HepG2 (cell line): ENCODE data around the gene ST8SIA1.

Source experiments
- CBX5 ChIP-seq: sonication (generic); formaldehyde crosslinking; IDR thresholded peaks from 2 replicates; pipeline ENCODE4 v1.4.0; 2020; ENCODE audit warnings: missing genetic modification reagents, borderline replicate concordance
- ETV5 ChIP-seq: IDR thresholded peaks from 2 replicates; pipeline ENCODE4 v1.6.1; 2018; ENCODE audit warnings: missing biosample characterization, missing genetic modification reagents, inconsistent platforms, borderline replicate concordance
- KLF6 ChIP-seq: IDR thresholded peaks from 2 replicates; pipeline ENCODE4 v1.8.0; 2016; ENCODE audit warnings: missing biosample characterization, missing genetic modification reagents
- POLR2A ChIP-seq, 2 experiments: IDR thresholded peaks; 2 replicates each; pipeline ENCODE4 v1.6.1; 2011; ENCODE audit warnings: low read depth in 2 of 2, low read length in 2 of 2, mild to moderate bottlenecking in 1 of 2, moderate library complexity in 1 of 2; ENCODE audit not compliant: insufficient read depth in 1 of 2
- ZNF619 ChIP-seq: sonication (generic); formaldehyde crosslinking; IDR thresholded peaks from 2 replicates; pipeline ENCODE4 v1.4.0; 2020; ENCODE audit warnings: mild to moderate bottlenecking, missing genetic modification reagents
- ZNF781 ChIP-seq: sonication (generic); formaldehyde crosslinking; IDR thresholded peaks from 2 replicates; pipeline ENCODE4 v1.5.1; 2020; ENCODE audit warnings: borderline replicate concordance, mild to moderate bottlenecking, missing genetic modification reagents; ENCODE audit errors: not compliant biosample characterization
- ZNF841 ChIP-seq: sonication (generic); formaldehyde crosslinking; IDR thresholded peaks from 2 replicates; pipeline ENCODE4 v1.8.1; 2023; ENCODE audit warnings: missing genetic modification reagents, borderline replicate concordance
- TF ChIP-seq, protein P1 (sequence below): sonication (generic); formaldehyde crosslinking; IDR thresholded peaks from 2 replicates; pipeline ENCODE4 v1.5.0; 2020; ENCODE audit warnings: mild to moderate bottlenecking, missing genetic modification reagents, moderate library complexity
- TF ChIP-seq, protein P2 (sequence below): sonication (generic); formaldehyde crosslinking; IDR thresholded peaks from 2 replicates; pipeline ENCODE4 v1.4.0; 2020; ENCODE audit warnings: mild to moderate bottlenecking, missing genetic modification reagents, borderline replicate concordance
- TF ChIP-seq, protein P3 (sequence below): sonication (generic); formaldehyde crosslinking; IDR thresholded peaks from 2 replicates; pipeline ENCODE4 v1.4.0; 2020; ENCODE audit warnings: mild to moderate bottlenecking, missing genetic modification reagents

DNA sequence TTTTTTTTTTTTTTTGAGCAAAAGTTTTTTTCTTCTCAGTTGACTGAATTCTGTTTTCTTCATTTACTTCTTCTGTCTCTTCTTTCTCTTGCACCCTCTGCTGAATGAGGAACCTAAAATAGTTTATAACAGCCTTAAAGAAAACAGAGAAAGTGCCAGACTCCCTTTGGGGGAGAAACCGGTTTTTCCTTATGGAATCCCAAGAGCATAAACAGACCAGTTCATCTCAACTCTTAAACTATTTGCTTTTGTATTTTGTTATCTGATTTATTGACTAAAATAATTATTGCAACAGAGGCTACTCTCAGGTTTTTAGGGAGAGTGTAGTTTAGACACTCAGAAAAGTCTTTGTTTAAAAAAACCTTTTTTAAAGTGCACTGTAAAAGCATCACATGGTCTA, 30.2 kb downstream of the ST8SIA1 start:
- no peak for TF ChIP-seq POLR2A (IDR thresholded peaks at IDR 0.05; ENCODE audit: insufficient read depth in 1 of 2, low read depth in 2 of 2, low read length in 2 of 2)
- TF ChIP-seq, protein P1, sequence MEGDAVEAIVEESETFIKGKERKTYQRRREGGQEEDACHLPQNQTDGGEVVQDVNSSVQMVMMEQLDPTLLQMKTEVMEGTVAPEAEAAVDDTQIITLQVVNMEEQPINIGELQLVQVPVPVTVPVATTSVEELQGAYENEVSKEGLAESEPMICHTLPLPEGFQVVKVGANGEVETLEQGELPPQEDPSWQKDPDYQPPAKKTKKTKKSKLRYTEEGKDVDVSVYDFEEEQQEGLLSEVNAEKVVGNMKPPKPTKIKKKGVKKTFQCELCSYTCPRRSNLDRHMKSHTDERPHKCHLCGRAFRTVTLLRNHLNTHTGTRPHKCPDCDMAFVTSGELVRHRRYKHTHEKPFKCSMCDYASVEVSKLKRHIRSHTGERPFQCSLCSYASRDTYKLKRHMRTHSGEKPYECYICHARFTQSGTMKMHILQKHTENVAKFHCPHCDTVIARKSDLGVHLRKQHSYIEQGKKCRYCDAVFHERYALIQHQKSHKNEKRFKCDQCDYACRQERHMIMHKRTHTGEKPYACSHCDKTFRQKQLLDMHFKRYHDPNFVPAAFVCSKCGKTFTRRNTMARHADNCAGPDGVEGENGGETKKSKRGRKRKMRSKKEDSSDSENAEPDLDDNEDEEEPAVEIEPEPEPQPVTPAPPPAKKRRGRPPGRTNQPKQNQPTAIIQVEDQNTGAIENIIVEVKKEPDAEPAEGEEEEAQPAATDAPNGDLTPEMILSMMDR, result no peak
- no peak for TF ChIP-seq KLF6
- TF ChIP-seq CBX5, result no peak
- TF ChIP-seq, protein P2, sequence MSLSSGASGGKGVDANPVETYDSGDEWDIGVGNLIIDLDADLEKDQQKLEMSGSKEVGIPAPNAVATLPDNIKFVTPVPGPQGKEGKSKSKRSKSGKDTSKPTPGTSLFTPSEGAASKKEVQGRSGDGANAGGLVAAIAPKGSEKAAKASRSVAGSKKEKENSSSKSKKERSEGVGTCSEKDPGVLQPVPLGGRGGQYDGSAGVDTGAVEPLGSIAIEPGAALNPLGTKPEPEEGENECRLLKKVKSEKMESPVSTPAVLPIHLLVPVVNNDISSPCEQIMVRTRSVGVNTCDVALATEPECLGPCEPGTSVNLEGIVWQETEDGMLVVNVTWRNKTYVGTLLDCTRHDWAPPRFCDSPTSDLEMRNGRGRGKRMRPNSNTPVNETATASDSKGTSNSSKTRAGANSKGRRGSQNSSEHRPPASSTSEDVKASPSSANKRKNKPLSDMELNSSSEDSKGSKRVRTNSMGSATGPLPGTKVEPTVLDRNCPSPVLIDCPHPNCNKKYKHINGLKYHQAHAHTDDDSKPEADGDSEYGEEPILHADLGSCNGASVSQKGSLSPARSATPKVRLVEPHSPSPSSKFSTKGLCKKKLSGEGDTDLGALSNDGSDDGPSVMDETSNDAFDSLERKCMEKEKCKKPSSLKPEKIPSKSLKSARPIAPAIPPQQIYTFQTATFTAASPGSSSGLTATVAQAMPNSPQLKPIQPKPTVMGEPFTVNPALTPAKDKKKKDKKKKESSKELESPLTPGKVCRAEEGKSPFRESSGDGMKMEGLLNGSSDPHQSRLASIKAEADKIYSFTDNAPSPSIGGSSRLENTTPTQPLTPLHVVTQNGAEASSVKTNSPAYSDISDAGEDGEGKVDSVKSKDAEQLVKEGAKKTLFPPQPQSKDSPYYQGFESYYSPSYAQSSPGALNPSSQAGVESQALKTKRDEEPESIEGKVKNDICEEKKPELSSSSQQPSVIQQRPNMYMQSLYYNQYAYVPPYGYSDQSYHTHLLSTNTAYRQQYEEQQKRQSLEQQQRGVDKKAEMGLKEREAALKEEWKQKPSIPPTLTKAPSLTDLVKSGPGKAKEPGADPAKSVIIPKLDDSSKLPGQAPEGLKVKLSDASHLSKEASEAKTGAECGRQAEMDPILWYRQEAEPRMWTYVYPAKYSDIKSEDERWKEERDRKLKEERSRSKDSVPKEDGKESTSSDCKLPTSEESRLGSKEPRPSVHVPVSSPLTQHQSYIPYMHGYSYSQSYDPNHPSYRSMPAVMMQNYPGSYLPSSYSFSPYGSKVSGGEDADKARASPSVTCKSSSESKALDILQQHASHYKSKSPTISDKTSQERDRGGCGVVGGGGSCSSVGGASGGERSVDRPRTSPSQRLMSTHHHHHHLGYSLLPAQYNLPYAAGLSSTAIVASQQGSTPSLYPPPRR, result no peak
- TF ChIP-seq ZNF619 (CRISPR knock-in tag), result no peak
- no peak for TF ChIP-seq ZNF841
- no peak for TF ChIP-seq ETV5 (CRISPR knock-in tag)
- TF ChIP-seq ZNF781 (CRISPR knock-in tag), result no peak
- TF ChIP-seq, protein P3, sequence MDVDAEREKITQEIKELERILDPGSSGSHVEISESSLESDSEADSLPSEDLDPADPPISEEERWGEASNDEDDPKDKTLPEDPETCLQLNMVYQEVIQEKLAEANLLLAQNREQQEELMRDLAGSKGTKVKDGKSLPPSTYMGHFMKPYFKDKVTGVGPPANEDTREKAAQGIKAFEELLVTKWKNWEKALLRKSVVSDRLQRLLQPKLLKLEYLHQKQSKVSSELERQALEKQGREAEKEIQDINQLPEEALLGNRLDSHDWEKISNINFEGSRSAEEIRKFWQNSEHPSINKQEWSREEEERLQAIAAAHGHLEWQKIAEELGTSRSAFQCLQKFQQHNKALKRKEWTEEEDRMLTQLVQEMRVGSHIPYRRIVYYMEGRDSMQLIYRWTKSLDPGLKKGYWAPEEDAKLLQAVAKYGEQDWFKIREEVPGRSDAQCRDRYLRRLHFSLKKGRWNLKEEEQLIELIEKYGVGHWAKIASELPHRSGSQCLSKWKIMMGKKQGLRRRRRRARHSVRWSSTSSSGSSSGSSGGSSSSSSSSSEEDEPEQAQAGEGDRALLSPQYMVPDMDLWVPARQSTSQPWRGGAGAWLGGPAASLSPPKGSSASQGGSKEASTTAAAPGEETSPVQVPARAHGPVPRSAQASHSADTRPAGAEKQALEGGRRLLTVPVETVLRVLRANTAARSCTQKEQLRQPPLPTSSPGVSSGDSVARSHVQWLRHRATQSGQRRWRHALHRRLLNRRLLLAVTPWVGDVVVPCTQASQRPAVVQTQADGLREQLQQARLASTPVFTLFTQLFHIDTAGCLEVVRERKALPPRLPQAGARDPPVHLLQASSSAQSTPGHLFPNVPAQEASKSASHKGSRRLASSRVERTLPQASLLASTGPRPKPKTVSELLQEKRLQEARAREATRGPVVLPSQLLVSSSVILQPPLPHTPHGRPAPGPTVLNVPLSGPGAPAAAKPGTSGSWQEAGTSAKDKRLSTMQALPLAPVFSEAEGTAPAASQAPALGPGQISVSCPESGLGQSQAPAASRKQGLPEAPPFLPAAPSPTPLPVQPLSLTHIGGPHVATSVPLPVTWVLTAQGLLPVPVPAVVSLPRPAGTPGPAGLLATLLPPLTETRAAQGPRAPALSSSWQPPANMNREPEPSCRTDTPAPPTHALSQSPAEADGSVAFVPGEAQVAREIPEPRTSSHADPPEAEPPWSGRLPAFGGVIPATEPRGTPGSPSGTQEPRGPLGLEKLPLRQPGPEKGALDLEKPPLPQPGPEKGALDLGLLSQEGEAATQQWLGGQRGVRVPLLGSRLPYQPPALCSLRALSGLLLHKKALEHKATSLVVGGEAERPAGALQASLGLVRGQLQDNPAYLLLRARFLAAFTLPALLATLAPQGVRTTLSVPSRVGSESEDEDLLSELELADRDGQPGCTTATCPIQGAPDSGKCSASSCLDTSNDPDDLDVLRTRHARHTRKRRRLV (CRISPR knock-in tag), result no peak
